HepG2 (cell line): ENCODE results near the gene ATG9A. TPM values are rescaled to one million over a fixed set of nuclear protein-coding genes. Genes with fewer than 3 reads are reported as not detected.

Source experiments
- ATAC-seq: fragments of 200-7000 bp; cut with Tn5 transposase; 3 replicates; pipeline ENCODE4 v1.9.1; 2020; ENCODE audit warnings: mild to moderate bottlenecking, moderate library complexity
- BruUV-seq: library from RNA; stranded (reverse); fragments of 400-500 nt; replicated peaks from 2 replicates; lab custom pipeline; 2021; lab: Mats Ljungman, UMichigan
- CTCF ChIA-PET: fragments of 300-600 bp; formaldehyde crosslinking; extraction: SDS; loops from one replicate; lab custom pipeline; 2021; ENCODE audit warnings: low total read pairs, inconsistent platforms, low intra/inter-chr PET ratio; lab: Yijun Ruan, JAX
- POLR2A ChIA-PET: fragments of 350-600 bp; sonication (Branson Sonifier 250); formaldehyde crosslinking; loops from one replicate; lab custom pipeline; 2020; ENCODE audit warnings: antibody characterized with exemption, inconsistent platforms; lab: Yijun Ruan, JAX
- DNase-seq: peaks from one replicate; pipeline ENCODE4 v3.0.0-alpha.2; 2015; ENCODE audit warnings: low spot score
- FAIRE-seq: peaks from 3 replicates; lab custom pipeline; 2011; peaks lifted over from hg19 to GRCh38; lab: Jason Lieb, UNC
- H2AFZ ChIP-seq: one replicate; pipeline ENCODE4 v1.6.1; 2011; ENCODE audit warnings: low read length, inconsistent platforms
- H3K27ac ChIP-seq: fragments of 300-600 bp; 3 replicates; pipeline ENCODE4 v1.8.0; 2011; ENCODE audit warnings: mixed run types, mild to moderate bottlenecking, mixed read lengths, low read length, inconsistent platforms; ENCODE audit not compliant: insufficient read depth; ENCODE audit errors: extremely low read length
- H3K27me3 ChIP-seq, 2 experiments: fragments of 200-600 bp in 1 of 2; 2 replicates in 1 of 2; 3 replicates in 1 of 2; pipeline versions ENCODE4 v1.6.0 to v1.8.0; 2011; ENCODE audit warnings: low read length in 2 of 2, mild to moderate bottlenecking in 2 of 2, moderate library complexity in 2 of 2, inconsistent platforms in 1 of 2; ENCODE audit not compliant: insufficient read depth in 2 of 2, control insufficient read depth in 1 of 2
- H3K36me3 ChIP-seq, 2 experiments: fragments of 200-600 bp in 1 of 2; replicated peaks in 1 of 2; 2 replicates in 1 of 2; 3 replicates in 1 of 2; pipeline versions ENCODE4 v1.5.1 to v1.8.0; 2011; ENCODE audit warnings: low read length in 2 of 2, inconsistent platforms in 1 of 2; ENCODE audit not compliant: insufficient read depth in 2 of 2, control insufficient read depth in 1 of 2
- H3K4me1 ChIP-seq: 2 replicates; pipeline ENCODE4 v1.5.1; 2012; ENCODE audit warnings: low read length, inconsistent platforms; ENCODE audit not compliant: insufficient read depth
- H3K4me2 ChIP-seq: 2 replicates; pipeline ENCODE4 v1.6.0; 2011; ENCODE audit warnings: low read depth, low read length, inconsistent platforms
- H3K4me3 ChIP-seq, 3 experiments: fragments of 200-600 bp in 1 of 3; sonication (generic), shearing (Covaris generic) in 1 of 3; replicated peaks in 1 of 3; 2 replicates each; pipeline ENCODE4 v1.5.1; 2011 to 2016; ENCODE audit warnings: low read length in 3 of 3, inconsistent platforms in 2 of 3, low read depth in 2 of 3, mild to moderate bottlenecking in 2 of 3, control low read depth in 1 of 3, mixed read lengths in 1 of 3; ENCODE audit not compliant: insufficient read depth in 1 of 3
- H3K79me2 ChIP-seq: one replicate; pipeline ENCODE4 v1.6.1; 2011; ENCODE audit warnings: low read length, inconsistent platforms; ENCODE audit not compliant: insufficient read depth
- H3K9ac ChIP-seq: 2 replicates; pipeline ENCODE4 v1.6.0; 2011; ENCODE audit warnings: mild to moderate bottlenecking, low read depth, low read length, inconsistent platforms; ENCODE audit not compliant: insufficient read depth
- H3K9me3 ChIP-seq: 2 replicates; pipeline ENCODE4 v1.5.1; 2012; ENCODE audit warnings: mild to moderate bottlenecking, low read length
- H4K20me1 ChIP-seq: 2 replicates; pipeline ENCODE4 v1.6.0; 2011; ENCODE audit warnings: inconsistent platforms, mild to moderate bottlenecking, low read length, moderate library complexity; ENCODE audit not compliant: insufficient read depth
- SRF ChIP-seq: IDR thresholded peaks from 2 replicates; pipeline ENCODE4 v1.6.1; 2011; ENCODE audit warnings: mild to moderate bottlenecking, low read depth, low read length, moderate library complexity
- THAP7 ChIP-seq: sonication (generic); formaldehyde crosslinking; IDR thresholded peaks from 2 replicates; pipeline ENCODE4 v1.8.1; 2023; ENCODE audit warnings: mild to moderate bottlenecking, missing genetic modification reagents
- ZMAT3 ChIP-seq: sonication (generic); formaldehyde crosslinking; conservative IDR thresholded peaks from 2 replicates; pipeline ENCODE4 v1.7.0; 2021; ENCODE audit warnings: missing genetic modification reagents
- ZNF296 ChIP-seq: sonication (generic); formaldehyde crosslinking; conservative IDR thresholded peaks from 2 replicates; pipeline ENCODE4 v1.5.0; 2020; ENCODE audit warnings: mild to moderate bottlenecking, missing genetic modification reagents
- ZNF331 ChIP-seq: sonication (generic); formaldehyde crosslinking; IDR thresholded peaks from 2 replicates; pipeline ENCODE4 v1.4.0; 2020; ENCODE audit warnings: missing genetic modification reagents
- WGBS: methylation state at CpG from one replicate; pipeline ENCODE4 v1.1.6; 2017; ENCODE audit warnings: low lambda C conversion rate; 5-methylcytosine and 5-hydroxymethylcytosine counted together
- in situ Hi-C: cut with HindIII; loops from 2 replicates; pipeline ENCODE4 v1.10.0; 2017; ENCODE audit warnings: low pct_unique_long_range_greater_than_20kb; ENCODE audit not compliant: extremely low pct_ligation_motif_present
- intact Hi-C: fragments of 100-400 bp; cut with micrococcal nuclease; formaldehyde crosslinking; loops from one replicate; pipeline ENCODE4 v1.10.0; 2022; ENCODE audit not compliant: unreplicated experiment
- polyA plus RNA-seq, 8 experiments: library from polyadenylated mRNA; depleted of rRNA in 3 of 8; stranded (reverse) in 7 of 8; unstranded in 1 of 8; fragments of >200 nt; fragmentation: Illumina TruSeq in 4 of 8; extraction: Trizol in 4 of 8; gene quantifications; 2 replicates each; pipeline versions ENCODE4 v1.2.1 to v1.2.3, GENCODE V29; 2011 to 2016; ENCODE audit warnings: low read depth in 4 of 8, missing spikeins in 1 of 8, mixed read lengths in 1 of 8; ENCODE audit not compliant: insufficient read depth in 1 of 8
- total RNA-seq, 5 experiments: library from RNA; depleted of rRNA; stranded (reverse); fragments of >200 nt; fragmentation: Illumina TruSeq; extraction: Trizol; gene quantifications; 2 replicates each; pipeline ENCODE4 v1.2.3, GENCODE V29; 2016; ENCODE audit warnings: low read depth in 1 of 5
- TF ChIP-seq, protein P1 (sequence below): sonication (generic); formaldehyde crosslinking; IDR thresholded peaks from 2 replicates; pipeline ENCODE4 v1.5.0; 2020; ENCODE audit warnings: missing genetic modification reagents, mild to moderate bottlenecking, borderline replicate concordance
- TF ChIP-seq, protein P2 (sequence below): sonication (generic); formaldehyde crosslinking; IDR thresholded peaks from 2 replicates; pipeline ENCODE4 v1.5.0; 2020; ENCODE audit warnings: missing genetic modification reagents
- TF ChIP-seq, protein P3 (sequence below): sonication (generic); formaldehyde crosslinking; conservative IDR thresholded peaks from 2 replicates; pipeline ENCODE4 v1.8.0; 2022; ENCODE audit warnings: missing genetic modification reagents

ATG9A gene
- total and polyA plus RNA-seq, 2 of the 13 experiments (the other 11 are each of a cell fraction or from before 2014, with no cell fraction given), result 35.0 to 131 TPM

GRCh38 chr2:219245899-219246230, 16.4 kb upstream of the ATG9A start:
- intact Hi-C loops, result loop anchor here (1.0 kb wide), 1 partner anchor 17 kb away; the partner anchor contains the start of genes ANKZF1 and ATG9A
- Histone ChIP-seq H3K4me2 (peak overlapping the region; percentile 90), H3K9me3 (no peaks in the 10 kb centered on the region), H3K4me1 (peaks cover 59% of the 10 kb centered on the region), H3K9ac (peak overlapping the region; percentile 90), H3K4me3 (peak overlapping the region; percentile 88 to 97 (median 93)), H4K20me1 (no peaks in the 10 kb centered on the region), H3K79me2 (peaks cover 14% of the 10 kb centered on the region), H3K36me3 (peaks cover 1 to 13% of the 10 kb centered on the region in 2 experiments; a peak in 4 of 5 replicates), H3K27me3 (no peaks in the 10 kb centered on the region; a peak in 1 of 5 replicates), H2AFZ (no peak overlapping the region), H3K27ac (peak overlapping the region; percentile 72)
- ChIA-PET POLR2A (interaction anchor here (0.6 to 3.2 kb wide), 18 partner anchors 9 to 142 kb away, joined by 3 to 69 read pairs (median 15); partner anchors contain the start of genes ABCB6, ANKZF1, ATG9A and CNPPD1), CTCF (no interaction called here)
- WGBS, result 17% methylated on average over 9 of the region's 10 CpGs
- TF ChIP-seq, protein P1, sequence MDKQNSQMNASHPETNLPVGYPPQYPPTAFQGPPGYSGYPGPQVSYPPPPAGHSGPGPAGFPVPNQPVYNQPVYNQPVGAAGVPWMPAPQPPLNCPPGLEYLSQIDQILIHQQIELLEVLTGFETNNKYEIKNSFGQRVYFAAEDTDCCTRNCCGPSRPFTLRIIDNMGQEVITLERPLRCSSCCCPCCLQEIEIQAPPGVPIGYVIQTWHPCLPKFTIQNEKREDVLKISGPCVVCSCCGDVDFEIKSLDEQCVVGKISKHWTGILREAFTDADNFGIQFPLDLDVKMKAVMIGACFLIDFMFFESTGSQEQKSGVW (CRISPR knock-in tag), result no peak
- TF ChIP-seq ZMAT3 (CRISPR knock-in tag) (0 out of 2 replicates have a peak, but pooled peaks have one; percentile 6), ZNF296 (CRISPR knock-in tag) (0 out of 2 replicates have a peak, but pooled peaks have one; percentile 61), SRF (no peak), THAP7 (CRISPR knock-in tag) (peak; percentile 7; the same call in 1 of the 2 replicates), ZNF331 (0 out of 2 replicates have a peak, but pooled peaks have one; percentile 8)
- TF ChIP-seq, protein P2, sequence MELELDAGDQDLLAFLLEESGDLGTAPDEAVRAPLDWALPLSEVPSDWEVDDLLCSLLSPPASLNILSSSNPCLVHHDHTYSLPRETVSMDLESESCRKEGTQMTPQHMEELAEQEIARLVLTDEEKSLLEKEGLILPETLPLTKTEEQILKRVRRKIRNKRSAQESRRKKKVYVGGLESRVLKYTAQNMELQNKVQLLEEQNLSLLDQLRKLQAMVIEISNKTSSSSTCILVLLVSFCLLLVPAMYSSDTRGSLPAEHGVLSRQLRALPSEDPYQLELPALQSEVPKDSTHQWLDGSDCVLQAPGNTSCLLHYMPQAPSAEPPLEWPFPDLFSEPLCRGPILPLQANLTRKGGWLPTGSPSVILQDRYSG (CRISPR knock-in tag), result 0 out of 2 replicates have a peak, but pooled peaks have one; percentile 26
- TF ChIP-seq, protein P3, sequence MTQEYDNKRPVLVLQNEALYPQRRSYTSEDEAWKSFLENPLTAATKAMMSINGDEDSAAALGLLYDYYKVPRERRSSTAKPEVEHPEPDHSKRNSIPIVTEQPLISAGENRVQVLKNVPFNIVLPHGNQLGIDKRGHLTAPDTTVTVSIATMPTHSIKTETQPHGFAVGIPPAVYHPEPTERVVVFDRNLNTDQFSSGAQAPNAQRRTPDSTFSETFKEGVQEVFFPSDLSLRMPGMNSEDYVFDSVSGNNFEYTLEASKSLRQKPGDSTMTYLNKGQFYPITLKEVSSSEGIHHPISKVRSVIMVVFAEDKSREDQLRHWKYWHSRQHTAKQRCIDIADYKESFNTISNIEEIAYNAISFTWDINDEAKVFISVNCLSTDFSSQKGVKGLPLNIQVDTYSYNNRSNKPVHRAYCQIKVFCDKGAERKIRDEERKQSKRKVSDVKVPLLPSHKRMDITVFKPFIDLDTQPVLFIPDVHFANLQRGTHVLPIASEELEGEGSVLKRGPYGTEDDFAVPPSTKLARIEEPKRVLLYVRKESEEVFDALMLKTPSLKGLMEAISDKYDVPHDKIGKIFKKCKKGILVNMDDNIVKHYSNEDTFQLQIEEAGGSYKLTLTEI (CRISPR knock-in tag), result no peak
- BruUV-seq, result no TSS peak
- peak; percentile 60 for FAIRE-seq
- no peak for DNase-seq
- ATAC-seq, result no peak
- in situ Hi-C loops, result no loop called here
